Astrocyte (in vitro differentiated cells and primary cell): Measurements from ENCODE around the gene MAGI3. TPM values are rescaled to one million over a fixed set of nuclear protein-coding genes. Genes with fewer than 3 reads are reported as not detected.
"Not testable (repeated sequence)": the region's sequence is repeated elsewhere in the genome, so short reads cannot be mapped to it uniquely, and the experiment has no call there.

Experiments used
- DNase-seq: peaks from one replicate; pipeline ENCODE4 v3.0.0-alpha.2; 2010; ENCODE audit warnings: low read depth
- FAIRE-seq: peaks from 2 replicates; lab custom pipeline; 2011; peaks lifted over from hg19 to GRCh38; lab: Jason Lieb, UNC
- H2AFZ ChIP-seq: 2 replicates; pipeline ENCODE4 v1.6.0; 2012; ENCODE audit warnings: low read depth, low read length, inconsistent platforms
- H3K27ac ChIP-seq: 2 replicates; pipeline ENCODE4 v1.5.1; 2011; ENCODE audit warnings: low read depth, low read length, inconsistent platforms
- H3K27me3 ChIP-seq: 2 replicates; pipeline ENCODE4 v1.6.0; 2011; ENCODE audit warnings: low read length, inconsistent platforms; ENCODE audit not compliant: insufficient read depth
- H3K36me3 ChIP-seq: 2 replicates; pipeline ENCODE4 v1.5.1; 2011; ENCODE audit warnings: low read length, inconsistent platforms; ENCODE audit not compliant: insufficient read depth
- H3K4me1 ChIP-seq: 2 replicates; pipeline ENCODE4 v1.5.1; 2011; ENCODE audit warnings: low read length, inconsistent platforms; ENCODE audit not compliant: insufficient read depth
- H3K4me2 ChIP-seq: 2 replicates; pipeline ENCODE4 v1.6.0; 2012; ENCODE audit warnings: low read length, inconsistent platforms
- H3K4me3 ChIP-seq: 2 replicates; pipeline ENCODE4 v1.5.1; 2011; ENCODE audit warnings: low read depth, mild to moderate bottlenecking, low read length, inconsistent platforms; ENCODE audit not compliant: insufficient read depth
- H3K79me2 ChIP-seq: 2 replicates; pipeline ENCODE4 v1.6.0; 2012; ENCODE audit warnings: mild to moderate bottlenecking, low read length, inconsistent platforms; ENCODE audit not compliant: insufficient read depth
- H3K9ac ChIP-seq: 2 replicates; pipeline ENCODE4 v1.6.0; 2012; ENCODE audit warnings: mild to moderate bottlenecking, low read length, inconsistent platforms
- H3K9me3 ChIP-seq: 2 replicates; pipeline ENCODE4 v1.5.1; 2012; ENCODE audit warnings: low read depth, mild to moderate bottlenecking, low read length, inconsistent platforms; ENCODE audit not compliant: insufficient read depth
- H4K20me1 ChIP-seq: 2 replicates; pipeline ENCODE4 v1.6.0; 2012; ENCODE audit warnings: low read length, inconsistent platforms; ENCODE audit not compliant: insufficient read depth
- H3K27ac Mint-ChIP-seq: one replicate; pipeline ENCODE4 v1.8.0; 2021; ENCODE audit warnings: mild to moderate bottlenecking, mixed read lengths; ENCODE audit not compliant: unreplicated experiment
- H3K27me3 Mint-ChIP-seq: one replicate; pipeline ENCODE4 v1.8.0; 2021; ENCODE audit warnings: low read depth, mixed read lengths; ENCODE audit not compliant: unreplicated experiment
- H3K36me3 Mint-ChIP-seq: one replicate; pipeline ENCODE4 v1.8.0; 2021; ENCODE audit warnings: low read depth, mixed read lengths; ENCODE audit not compliant: unreplicated experiment
- H3K4me1 Mint-ChIP-seq: one replicate; pipeline ENCODE4 v1.8.0; 2021; ENCODE audit warnings: low read depth, mixed read lengths; ENCODE audit not compliant: unreplicated experiment
- H3K4me3 Mint-ChIP-seq: one replicate; pipeline ENCODE4 v1.8.0; 2021; ENCODE audit warnings: mild to moderate bottlenecking, moderate library complexity, mixed read lengths; ENCODE audit not compliant: unreplicated experiment
- H3K9me3 Mint-ChIP-seq: one replicate; pipeline ENCODE4 v1.8.0; 2021; ENCODE audit warnings: mild to moderate bottlenecking, mixed read lengths; ENCODE audit not compliant: unreplicated experiment
- CTCF ChIP-seq: IDR thresholded peaks from 2 replicates; pipeline ENCODE4 v1.5.1; 2011; ENCODE audit warnings: low read depth, mild to moderate bottlenecking, inconsistent platforms, low read length, moderate library complexity; ENCODE audit not compliant: insufficient read depth
- EZH2 ChIP-seq: IDR thresholded peaks from 2 replicates; pipeline ENCODE4 v1.6.1; 2012; ENCODE audit warnings: mild to moderate bottlenecking, low read length, inconsistent platforms; ENCODE audit not compliant: insufficient read depth
- total RNA-seq: library from RNA; stranded (reverse); gene quantifications from 2 replicates; pipeline ENCODE4 v1.2.1, GENCODE V29; 2021

MAGI3 gene
- total RNA-seq, 1 donor from 2014 or later: 16.5 TPM

- Histone ChIP-seq H3K27me3 (no peaks in the 10 kb centered on the region), H3K9me3 (no peaks in the 10 kb centered on the region), H3K4me3 (no peak overlapping the region), H3K36me3 (peaks cover 13% of the 10 kb centered on the region), H4K20me1 (no peaks in the 10 kb centered on the region), H3K27ac (no peak overlapping the region), H3K9ac (no peak overlapping the region), H3K4me1 (no peaks in the 10 kb centered on the region), H3K4me2 (no peak overlapping the region), H3K79me2 (no peaks in the 10 kb centered on the region), H2AFZ (no peak overlapping the region)
- Mint-ChIP-seq H3K27me3 (no peaks in the 10 kb centered on the region), H3K27ac (peak overlapping the region; percentile 24), H3K4me1 (peaks cover 2% of the 10 kb centered on the region), H3K9me3 (no peaks in the 10 kb centered on the region), H3K4me3 (no peak overlapping the region), H3K36me3 (peaks cover 22% of the 10 kb centered on the region)
- DNase-seq (peak; percentile 4), FAIRE-seq (no peak)
- TF ChIP-seq CTCF: no peak
- no peak for TF ChIP-seq EZH2
These were observed 311.1 kb downstream of the MAGI3 start for GRCh38 chr1:113701429-113701828.

GRCh38 chr1:113714606-113715269 is 324.4 kb downstream of the MAGI3 start:
- Mint-ChIP-seq H3K36me3 (peaks cover 43% of the 10 kb centered on the region), H3K27me3 (no peaks in the 10 kb centered on the region), H3K4me1 (no peaks in the 10 kb centered on the region), H3K27ac (no peak overlapping the region), H3K9me3 (peaks cover 19% of the 10 kb centered on the region), H3K4me3 (no peak overlapping the region)
- no peak for DNase-seq
- Histone ChIP-seq H3K9me3 (no peaks in the 10 kb centered on the region), H3K27me3 (no peaks in the 10 kb centered on the region), H3K36me3 (peaks cover 24% of the 10 kb centered on the region), H3K27ac (no peak overlapping the region), H3K9ac (no peak overlapping the region), H3K79me2 (no peaks in the 10 kb centered on the region), H3K4me2 (no peak overlapping the region), H2AFZ (no peak overlapping the region), H3K4me1 (no peaks in the 10 kb centered on the region), H3K4me3 (no peak overlapping the region), H4K20me1 (peaks cover 5% of the 10 kb centered on the region)
- TF ChIP-seq CTCF (no peak), EZH2 (no peak)
- no peak for FAIRE-seq

GRCh38 chr1:113717506-113717905 is 327.2 kb downstream of the MAGI3 start:
- not testable (repeated sequence) for H3K27me3 ChIP-seq, H3K27ac Mint-ChIP-seq, H3K36me3 ChIP-seq, FAIRE-seq, H3K27me3 Mint-ChIP-seq, H4K20me1 ChIP-seq, H3K9ac ChIP-seq, H3K4me2 ChIP-seq, H3K4me3 ChIP-seq, H3K4me3 Mint-ChIP-seq, H3K9me3 ChIP-seq, H2AFZ ChIP-seq, H3K79me2 ChIP-seq, H3K27ac ChIP-seq, DNase-seq, H3K4me1 ChIP-seq, H3K4me1 Mint-ChIP-seq
- peaks cover 57% of the 10 kb centered on the region for H3K36me3 Mint-ChIP-seq
- peaks cover 23% of the 10 kb centered on the region for H3K9me3 Mint-ChIP-seq

- not testable (repeated sequence) for H3K9ac ChIP-seq, H3K4me3 Mint-ChIP-seq, H2AFZ ChIP-seq, H3K4me1 ChIP-seq, H3K4me1 Mint-ChIP-seq, H3K9me3 ChIP-seq, H4K20me1 ChIP-seq, H3K79me2 ChIP-seq, H3K27me3 ChIP-seq, H3K27me3 Mint-ChIP-seq, H3K27ac Mint-ChIP-seq, H3K27ac ChIP-seq, FAIRE-seq, H3K4me2 ChIP-seq, H3K4me3 ChIP-seq, DNase-seq, H3K36me3 ChIP-seq
- Mint-ChIP-seq H3K36me3 (peaks cover 64% of the 10 kb centered on the region), H3K9me3 (peaks cover 25% of the 10 kb centered on the region)
These were observed 328.3 kb downstream of the MAGI3 start for GRCh38 chr1:113718621-113719020.
